ENCODE data around the gene KCNN1. TPM values are rescaled to one million over a fixed set of nuclear protein-coding genes. Genes with fewer than 3 reads are reported as not detected.

KCNN1 gene
- total RNA-seq, 1 experiment from 2014 or later, result 0.90 TPM

DNA sequence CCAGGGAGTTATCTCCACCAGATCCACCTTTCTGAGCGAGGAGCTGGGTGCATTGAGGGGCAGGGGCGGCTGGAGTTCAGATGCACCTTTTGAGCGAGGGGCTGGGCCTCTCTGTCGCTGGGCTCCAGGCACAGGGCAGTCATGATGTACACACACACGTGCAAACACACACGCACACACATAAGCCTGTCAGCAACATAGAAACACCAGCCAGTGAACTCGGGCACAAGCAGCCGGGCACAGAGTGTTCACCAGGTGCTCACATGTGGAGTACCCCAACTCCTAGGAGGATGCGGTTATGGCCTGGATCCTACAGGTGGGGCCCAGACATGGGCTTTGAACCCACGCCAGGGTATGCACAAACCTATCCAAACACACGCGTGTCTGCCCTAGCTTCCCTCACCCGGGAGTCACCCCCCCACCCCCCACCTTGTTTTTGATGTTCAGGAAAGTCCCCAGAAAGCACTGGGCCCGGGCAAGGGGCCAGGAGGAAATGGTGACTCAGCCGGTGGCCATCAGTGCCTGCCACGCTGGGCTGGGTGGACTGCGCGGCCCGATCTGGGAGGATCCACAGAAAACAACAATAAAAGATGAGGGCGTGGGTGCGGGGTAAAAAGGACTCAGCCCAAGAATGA, 54.3 kb downstream of the KCNN1 start:
- no peak overlapping the region for H3K4me3 ChIP-seq (ENCODE audit: low read depth in 2 of 2, low read length in 2 of 2)
- DNase-seq (ENCODE audit: low read depth, low spot score), result no peak
- H3K9me3 ChIP-seq (ENCODE audit: control insufficient read depth, insufficient read depth, low read depth, low read length), result no peaks in the 10 kb centered on the region
- in situ Hi-C loops (cut with HindIII; ENCODE audit: low pct_unique_long_range_greater_than_20kb, low sequenced_read_pairs), result no loop called here
- no peaks in the 10 kb centered on the region for H3K36me3 ChIP-seq (ENCODE audit: control insufficient read depth, insufficient read depth, low read length)
- peak overlapping the region; percentile 40 for H3K27ac ChIP-seq (ENCODE audit: low read length)
- TF ChIP-seq, protein P1, sequence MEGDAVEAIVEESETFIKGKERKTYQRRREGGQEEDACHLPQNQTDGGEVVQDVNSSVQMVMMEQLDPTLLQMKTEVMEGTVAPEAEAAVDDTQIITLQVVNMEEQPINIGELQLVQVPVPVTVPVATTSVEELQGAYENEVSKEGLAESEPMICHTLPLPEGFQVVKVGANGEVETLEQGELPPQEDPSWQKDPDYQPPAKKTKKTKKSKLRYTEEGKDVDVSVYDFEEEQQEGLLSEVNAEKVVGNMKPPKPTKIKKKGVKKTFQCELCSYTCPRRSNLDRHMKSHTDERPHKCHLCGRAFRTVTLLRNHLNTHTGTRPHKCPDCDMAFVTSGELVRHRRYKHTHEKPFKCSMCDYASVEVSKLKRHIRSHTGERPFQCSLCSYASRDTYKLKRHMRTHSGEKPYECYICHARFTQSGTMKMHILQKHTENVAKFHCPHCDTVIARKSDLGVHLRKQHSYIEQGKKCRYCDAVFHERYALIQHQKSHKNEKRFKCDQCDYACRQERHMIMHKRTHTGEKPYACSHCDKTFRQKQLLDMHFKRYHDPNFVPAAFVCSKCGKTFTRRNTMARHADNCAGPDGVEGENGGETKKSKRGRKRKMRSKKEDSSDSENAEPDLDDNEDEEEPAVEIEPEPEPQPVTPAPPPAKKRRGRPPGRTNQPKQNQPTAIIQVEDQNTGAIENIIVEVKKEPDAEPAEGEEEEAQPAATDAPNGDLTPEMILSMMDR (IDR thresholded peaks at IDR 0.05), result no peak
- TF ChIP-seq, protein P2, sequence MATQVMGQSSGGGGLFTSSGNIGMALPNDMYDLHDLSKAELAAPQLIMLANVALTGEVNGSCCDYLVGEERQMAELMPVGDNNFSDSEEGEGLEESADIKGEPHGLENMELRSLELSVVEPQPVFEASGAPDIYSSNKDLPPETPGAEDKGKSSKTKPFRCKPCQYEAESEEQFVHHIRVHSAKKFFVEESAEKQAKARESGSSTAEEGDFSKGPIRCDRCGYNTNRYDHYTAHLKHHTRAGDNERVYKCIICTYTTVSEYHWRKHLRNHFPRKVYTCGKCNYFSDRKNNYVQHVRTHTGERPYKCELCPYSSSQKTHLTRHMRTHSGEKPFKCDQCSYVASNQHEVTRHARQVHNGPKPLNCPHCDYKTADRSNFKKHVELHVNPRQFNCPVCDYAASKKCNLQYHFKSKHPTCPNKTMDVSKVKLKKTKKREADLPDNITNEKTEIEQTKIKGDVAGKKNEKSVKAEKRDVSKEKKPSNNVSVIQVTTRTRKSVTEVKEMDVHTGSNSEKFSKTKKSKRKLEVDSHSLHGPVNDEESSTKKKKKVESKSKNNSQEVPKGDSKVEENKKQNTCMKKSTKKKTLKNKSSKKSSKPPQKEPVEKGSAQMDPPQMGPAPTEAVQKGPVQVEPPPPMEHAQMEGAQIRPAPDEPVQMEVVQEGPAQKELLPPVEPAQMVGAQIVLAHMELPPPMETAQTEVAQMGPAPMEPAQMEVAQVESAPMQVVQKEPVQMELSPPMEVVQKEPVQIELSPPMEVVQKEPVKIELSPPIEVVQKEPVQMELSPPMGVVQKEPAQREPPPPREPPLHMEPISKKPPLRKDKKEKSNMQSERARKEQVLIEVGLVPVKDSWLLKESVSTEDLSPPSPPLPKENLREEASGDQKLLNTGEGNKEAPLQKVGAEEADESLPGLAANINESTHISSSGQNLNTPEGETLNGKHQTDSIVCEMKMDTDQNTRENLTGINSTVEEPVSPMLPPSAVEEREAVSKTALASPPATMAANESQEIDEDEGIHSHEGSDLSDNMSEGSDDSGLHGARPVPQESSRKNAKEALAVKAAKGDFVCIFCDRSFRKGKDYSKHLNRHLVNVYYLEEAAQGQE (IDR thresholded peaks at IDR 0.05; ENCODE audit: insufficient read depth in 1 of 2, low read depth in 2 of 2, low read length in 1 of 2), result no peak
- TF ChIP-seq POLR2AphosphoS5 (IDR thresholded peaks at IDR 0.05; ENCODE audit: low read depth, low read length), result no peak
- peak; percentile 70 for TF ChIP-seq TCF7L2 (IDR thresholded peaks at IDR 0.05; ENCODE audit: low read depth, low read length)
- TF ChIP-seq SIN3A (IDR thresholded peaks at IDR 0.05; ENCODE audit: borderline replicate concordance, insufficient read depth, low read depth, low read length), result no peak
- ATAC-seq, result peak; percentile 69
- intact Hi-C loops (cut with micrococcal nuclease; ENCODE audit: unreplicated experiment), result no loop called here
- CTCF ChIA-PET, result no interaction called here
- BruUV-seq (replicated peaks), result no TSS peak
- H3K4me1 ChIP-seq (ENCODE audit: control insufficient read depth, insufficient read depth, low read length), result peaks cover 18% of the 10 kb centered on the region; the same call in 1 of the 2 replicates
- POLR2A ChIA-PET, result no interaction called here
- H3K27me3 ChIP-seq (ENCODE audit: control insufficient read depth, insufficient read depth, low read length), result no peaks in the 10 kb centered on the region

DNA sequence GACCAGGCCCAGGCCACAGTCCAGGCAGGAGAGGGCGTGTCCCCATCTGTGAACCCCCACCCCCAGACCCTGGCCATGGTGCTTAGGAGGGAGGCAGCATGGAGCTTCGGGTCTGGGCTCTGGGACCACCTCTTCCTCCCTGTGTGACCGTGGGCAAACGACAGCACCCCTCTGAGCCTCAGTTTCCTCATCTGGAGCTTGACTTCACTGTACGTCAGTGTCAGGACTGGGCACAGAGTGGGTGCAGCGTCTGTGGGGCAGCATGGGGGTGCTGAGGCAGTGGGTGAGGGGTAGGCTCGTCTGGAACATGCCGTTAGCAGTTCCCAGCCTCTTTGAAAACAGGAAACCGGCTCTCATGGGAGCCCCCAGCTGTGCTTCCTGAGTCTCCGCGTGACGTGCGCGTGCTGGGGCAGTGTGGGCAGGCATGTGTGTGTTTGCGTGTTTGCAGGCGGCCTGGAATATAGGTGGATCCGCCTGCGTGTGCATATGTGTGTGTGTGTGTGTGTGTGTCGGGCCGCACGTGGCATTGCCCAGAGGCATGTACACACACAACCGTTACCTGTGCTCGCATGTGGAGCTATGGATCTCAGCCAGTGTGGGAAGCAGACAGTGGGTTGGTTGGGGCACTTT, 56.8 kb downstream of the KCNN1 start:
- H3K9me3 ChIP-seq (ENCODE audit: control insufficient read depth, insufficient read depth, low read depth, low read length), result no peaks in the 10 kb centered on the region
- BruUV-seq (replicated peaks), result no TSS peak
- H3K27me3 ChIP-seq (ENCODE audit: control insufficient read depth, insufficient read depth, low read length), result no peaks in the 10 kb centered on the region
- no peak overlapping the region for H3K4me3 ChIP-seq (ENCODE audit: low read depth in 2 of 2, low read length in 2 of 2)
- no peaks in the 10 kb centered on the region for H3K36me3 ChIP-seq (ENCODE audit: control insufficient read depth, insufficient read depth, low read length)
- H3K4me1 ChIP-seq (ENCODE audit: control insufficient read depth, insufficient read depth, low read length), result peaks cover 21% of the 10 kb centered on the region; the same call in 1 of the 2 replicates
- 0 out of 2 replicates have a peak overlapping the region, but pooled peaks have one; percentile 3 for H3K27ac ChIP-seq (ENCODE audit: low read length)
- TF ChIP-seq, protein P1 (IDR thresholded peaks at IDR 0.05), result no peak
- TF ChIP-seq SIN3A (IDR thresholded peaks at IDR 0.05; ENCODE audit: borderline replicate concordance, insufficient read depth, low read depth, low read length) (no peak), POLR2AphosphoS5 (IDR thresholded peaks at IDR 0.05; ENCODE audit: low read depth, low read length) (no peak), TCF7L2 (IDR thresholded peaks at IDR 0.05; ENCODE audit: low read depth, low read length) (no peak)
- TF ChIP-seq, protein P2 (IDR thresholded peaks at IDR 0.05; ENCODE audit: insufficient read depth in 1 of 2, low read depth in 2 of 2, low read length in 1 of 2), result no peak
- CTCF ChIA-PET, result no interaction called here
- intact Hi-C loops (cut with micrococcal nuclease; ENCODE audit: unreplicated experiment) (no loop called here), in situ Hi-C loops (cut with HindIII; ENCODE audit: low pct_unique_long_range_greater_than_20kb, low sequenced_read_pairs) (no loop called here)
- POLR2A ChIA-PET, result no interaction called here
- DNase-seq (ENCODE audit: low read depth, low spot score) (no peak), ATAC-seq (no peak)

Measured in Panc1 (cell line).